Ureter (tissue), 1 donor: ENCODE data around the gene MVD. TPM values are rescaled to one million over a fixed set of nuclear protein-coding genes. Genes with fewer than 3 reads are reported as not detected.

Experiments
- DNase-seq: peaks from one replicate; pipeline ENCODE4 v3.0.0-alpha.2; 2020; ENCODE audit warnings: low spot score
- total RNA-seq: library from RNA; stranded (reverse); gene quantifications from one replicate; pipeline ENCODE4 v1.2.4, GENCODE V29; 2023
- donor health status: DM: yes; HTN: yes; CAD: no.

The MVD gene
- total RNA-seq, 1 donor from 2014 or later, result 43.9 TPM

DNA sequence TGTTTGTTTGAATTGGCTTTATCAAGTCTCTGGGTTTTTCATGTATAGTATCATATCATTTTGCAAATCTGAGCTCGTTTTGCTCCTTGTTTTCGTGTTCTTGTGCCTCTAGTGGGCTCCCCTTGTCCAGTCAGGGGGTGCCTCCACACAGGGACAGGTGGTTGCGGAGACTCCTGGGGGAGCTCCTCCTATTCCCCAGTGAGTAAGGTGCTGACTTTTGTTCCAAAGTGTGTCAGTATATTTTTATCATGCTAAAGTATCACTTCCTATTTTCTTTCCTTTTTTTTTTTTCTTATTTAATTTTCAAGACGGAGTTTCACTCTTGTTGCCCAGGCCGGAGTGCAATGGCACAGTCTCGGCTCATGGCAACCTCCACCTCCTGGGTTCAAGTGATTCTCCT lies 54.8 kb downstream of the MVD start:
- no peak for DNase-seq

DNA sequence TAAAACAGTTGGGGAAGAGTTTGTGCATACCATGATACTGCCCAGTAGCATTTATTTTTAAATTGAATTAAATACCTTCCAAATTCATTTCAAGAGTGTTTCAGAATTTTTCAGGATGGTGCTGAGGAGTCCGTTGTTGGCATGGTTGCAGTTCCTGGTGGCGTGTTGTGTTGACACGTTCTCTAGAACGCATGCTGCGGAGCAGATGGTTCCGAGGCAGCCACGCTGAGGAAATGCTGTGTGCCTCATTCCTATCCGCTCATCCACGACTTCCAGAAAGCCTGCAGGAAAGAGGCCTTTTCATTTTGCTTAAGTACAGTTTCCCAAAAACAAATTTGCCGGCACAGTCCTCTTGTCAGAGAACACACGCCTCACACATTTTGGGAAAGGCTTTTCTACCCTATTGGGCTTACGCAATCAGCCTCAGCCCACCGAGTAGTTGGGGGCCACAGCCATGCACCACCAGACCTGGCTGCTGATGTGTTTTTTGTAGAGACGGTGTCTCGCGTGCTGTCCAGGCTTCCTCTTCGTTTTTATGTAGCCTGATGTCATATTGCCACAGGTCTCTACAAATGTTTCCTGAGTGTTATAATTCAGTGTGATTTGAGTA lies 56.6 kb downstream of the MVD start:
- DNase-seq, result no peak

DNA sequence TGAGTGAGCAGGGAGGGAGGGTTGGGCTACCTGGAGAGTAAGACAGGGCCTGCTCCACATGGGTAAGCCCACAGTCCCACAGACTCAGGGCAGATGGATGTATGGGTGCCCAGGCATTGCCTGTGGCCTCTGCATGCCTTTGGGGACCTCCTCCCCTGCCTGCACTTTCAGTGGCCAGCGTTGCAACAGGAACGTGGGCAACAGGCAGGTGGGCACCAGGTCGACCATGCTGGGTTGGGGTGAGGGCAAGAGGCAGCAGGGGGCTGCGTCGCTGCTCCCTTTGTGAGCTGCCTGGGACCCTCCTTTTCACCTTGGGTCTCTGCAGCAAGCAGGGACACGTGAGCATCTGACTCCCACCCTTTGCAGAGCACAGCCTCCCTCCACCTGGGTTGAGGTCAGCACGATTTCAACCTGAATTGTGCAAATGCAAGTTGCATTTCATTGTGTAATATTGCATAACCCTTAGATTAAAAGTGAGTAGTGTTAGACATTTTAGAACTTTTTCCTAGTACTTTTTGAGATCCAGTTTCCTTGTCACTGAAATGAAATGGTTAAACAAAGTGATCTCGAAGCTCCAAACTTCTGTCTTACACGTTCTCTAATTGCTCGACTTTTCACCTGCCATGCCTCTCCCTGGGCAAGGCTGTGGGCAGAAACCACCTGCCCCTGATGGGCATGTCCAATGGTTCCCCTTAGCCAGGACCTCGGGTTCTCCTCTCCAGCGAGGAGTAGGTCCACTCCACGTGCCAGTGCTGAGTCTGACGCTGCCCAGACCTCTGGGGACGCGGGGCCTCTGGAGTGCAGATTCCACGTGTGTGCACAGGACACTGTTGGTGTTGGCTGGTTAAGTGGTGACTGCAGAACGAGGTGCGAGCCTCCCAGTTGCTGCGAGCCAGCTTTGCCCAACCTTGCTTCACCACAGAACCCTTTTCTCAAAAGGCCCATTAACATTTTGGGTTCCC lies 57.4 kb downstream of the MVD start:
- DNase-seq, result no peak

DNA sequence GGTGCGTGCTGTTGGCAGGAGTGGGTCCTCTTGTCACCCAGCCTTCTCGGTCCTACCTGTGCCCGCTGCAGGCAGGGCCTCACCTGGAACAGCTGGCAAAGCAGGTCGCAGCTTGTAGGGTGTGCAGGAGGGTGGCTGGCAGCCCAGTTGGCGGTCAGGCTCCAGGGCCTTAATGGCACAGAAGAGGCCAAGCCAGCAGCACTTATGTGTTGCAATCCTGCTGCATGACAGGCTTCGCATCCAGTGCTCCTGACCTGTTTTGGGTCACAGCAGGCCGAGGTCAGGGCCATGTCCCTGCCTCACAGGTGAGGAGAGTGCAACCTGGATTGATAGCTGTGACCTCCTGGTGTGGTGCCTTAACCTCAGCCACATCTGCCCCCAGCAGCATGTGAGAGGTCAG lies 60.8 kb downstream of the MVD start:
- no peak for DNase-seq

Other genes with a start within 250 kb of the MVD start
- 13.7 TPM for gene ZFPM1, start 209.8 kb downstream of the MVD start, total RNA-seq
- 47.3 TPM for gene ZC3H18, start 92.7 kb downstream of the MVD start, total RNA-seq
- not detected for gene IL17C, start 24.5 kb downstream of the MVD start, total RNA-seq
- 279 TPM for gene CYBA, start 12.0 kb downstream of the MVD start, total RNA-seq
- gene SNAI3, start 23.4 kb upstream of the MVD start, total RNA-seq, result 1.8 TPM
- 22.8 TPM for gene RNF166, start 43.3 kb upstream of the MVD start, total RNA-seq
- gene CTU2, start 43.4 kb upstream of the MVD start, total RNA-seq, result 25.2 TPM
- gene PIEZO1, start 122.1 kb upstream of the MVD start, total RNA-seq, result 144 TPM
- gene CDT1, start 140.7 kb upstream of the MVD start, total RNA-seq, result 2.1 TPM
- 152 TPM for gene APRT, start 148.8 kb upstream of the MVD start, total RNA-seq
- 44.4 TPM for gene GALNS, start 193.9 kb upstream of the MVD start, total RNA-seq
- gene TRAPPC2L, start 194.0 kb upstream of the MVD start, total RNA-seq, result 55.3 TPM
- gene PABPN1L, start 203.6 kb upstream of the MVD start, total RNA-seq, result not detected